Stimulated activated naive CD8-positive, alpha-beta T cell treated with anti-CD3 and anti-CD28 coated beads, Interleukin-15, amount 100 ng/mL, for 72 hours (primary cell): ENCODE results near the gene SYT9.
"Not testable (repeated sequence)": the region's sequence is repeated elsewhere in the genome, so short reads cannot be mapped to it uniquely, and the experiment has no call there.

Source experiments
- ATAC-seq: fragments of 150-1000 bp; cut with Tn5 transposase; 2 replicates; pipeline ENCODE4 v1.10.0; 2021; ENCODE audit warnings: mild to moderate bottlenecking, moderate library complexity
- DNase-seq, 2 donors: peaks; one replicate each; pipeline ENCODE4 v3.0.0; 2021 to 2022
- H3K27ac Mint-ChIP-seq, 2 donors: one replicate each; pipeline ENCODE4 v1.8.0; 2022; ENCODE audit warnings: mild to moderate bottlenecking in 2 of 2, mixed read lengths in 2 of 2, moderate library complexity in 2 of 2
- H3K27me3 Mint-ChIP-seq: one replicate; pipeline ENCODE4 v1.8.0; 2022; ENCODE audit warnings: mixed read lengths
- H3K4me1 Mint-ChIP-seq: one replicate; pipeline ENCODE4 v1.8.0; 2022; ENCODE audit warnings: mild to moderate bottlenecking, mixed read lengths
- H3K4me3 Mint-ChIP-seq, 2 donors: one replicate each; pipeline ENCODE4 v1.8.0; 2022; ENCODE audit warnings: mild to moderate bottlenecking in 2 of 2, mixed read lengths in 2 of 2, moderate library complexity in 1 of 2
- H3K9me3 Mint-ChIP-seq, 2 donors: one replicate each; pipeline ENCODE4 v1.8.0; 2022; ENCODE audit warnings: mixed read lengths in 2 of 2

The SYT9 gene

DNA sequence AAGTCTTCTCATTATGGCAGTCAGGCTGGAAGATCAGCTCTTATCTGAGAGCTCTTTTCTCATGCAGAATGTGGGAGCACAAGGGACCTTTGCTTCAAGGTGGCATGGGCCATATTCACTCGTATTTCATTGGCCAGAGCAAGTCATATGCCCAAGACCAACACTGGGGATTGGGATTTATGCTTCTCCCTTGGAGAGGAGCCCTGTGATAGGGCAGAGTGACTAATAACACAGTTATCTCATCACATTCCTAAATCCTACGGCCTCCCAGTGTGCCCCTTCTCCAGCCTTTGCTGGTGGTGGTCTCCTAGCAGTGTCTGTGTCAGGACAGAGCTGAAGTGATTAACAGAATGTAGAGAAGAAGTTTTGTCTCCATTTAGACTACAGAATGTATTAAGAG, 48.6 kb downstream of the SYT9 start:
- Mint-ChIP-seq H3K27ac (no peak overlapping the region), H3K9me3 (no peaks in the 10 kb centered on the region), H3K4me1 (no peaks in the 10 kb centered on the region), H3K4me3 (no peak overlapping the region), H3K27me3 (no peaks in the 10 kb centered on the region)
- DNase-seq (no peak), ATAC-seq (no peak)

DNA sequence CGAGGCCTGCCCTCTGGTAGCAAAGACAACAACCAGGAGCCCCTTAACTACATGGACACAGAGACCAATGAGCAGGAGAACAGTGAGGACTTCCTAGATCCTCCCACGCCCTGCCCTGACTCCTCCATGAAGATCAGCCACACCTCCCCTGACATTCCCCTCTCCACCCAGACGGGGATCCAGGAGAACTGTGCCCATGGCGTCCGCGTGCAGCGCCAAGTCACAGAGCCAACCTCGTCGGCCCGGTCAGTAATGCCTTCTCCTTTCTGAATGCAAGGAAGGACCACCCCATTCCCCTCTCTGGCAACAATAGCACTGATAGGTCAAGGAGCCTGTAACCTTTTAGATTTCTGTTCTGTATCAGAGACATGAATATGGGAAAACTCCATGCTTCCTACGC, 51.4 kb downstream of the SYT9 start:
- DNase-seq (no peak), ATAC-seq (no peak)
- Mint-ChIP-seq H3K4me3 (no peak overlapping the region), H3K9me3 (no peaks in the 10 kb centered on the region), H3K27me3 (peaks cover 9% of the 10 kb centered on the region), H3K4me1 (no peaks in the 10 kb centered on the region), H3K27ac (no peak overlapping the region)

DNA sequence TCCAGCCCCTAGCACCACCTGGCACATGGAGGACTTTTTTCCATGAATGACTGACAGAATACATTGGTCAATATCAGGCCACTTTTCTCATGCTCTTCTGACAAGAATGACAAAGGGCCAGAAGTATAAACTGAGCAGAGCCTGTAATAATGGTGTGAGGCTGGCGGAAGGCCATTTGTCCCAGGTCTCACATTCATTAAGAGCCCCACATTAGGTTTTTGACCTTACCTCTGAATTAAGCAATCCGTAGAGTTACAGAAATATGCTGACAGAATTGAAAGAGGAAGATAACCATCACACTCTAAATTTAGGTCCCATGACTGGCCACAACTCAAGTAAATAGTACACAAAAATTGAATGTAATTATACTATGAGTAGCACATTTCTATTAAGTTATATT, 55.2 kb downstream of the SYT9 start:
- Mint-ChIP-seq H3K27ac (no peak overlapping the region), H3K9me3 (no peaks in the 10 kb centered on the region), H3K27me3 (peaks cover 9% of the 10 kb centered on the region), H3K4me3 (no peak overlapping the region), H3K4me1 (no peaks in the 10 kb centered on the region)
- ATAC-seq = no peak
- DNase-seq = no peak

DNA sequence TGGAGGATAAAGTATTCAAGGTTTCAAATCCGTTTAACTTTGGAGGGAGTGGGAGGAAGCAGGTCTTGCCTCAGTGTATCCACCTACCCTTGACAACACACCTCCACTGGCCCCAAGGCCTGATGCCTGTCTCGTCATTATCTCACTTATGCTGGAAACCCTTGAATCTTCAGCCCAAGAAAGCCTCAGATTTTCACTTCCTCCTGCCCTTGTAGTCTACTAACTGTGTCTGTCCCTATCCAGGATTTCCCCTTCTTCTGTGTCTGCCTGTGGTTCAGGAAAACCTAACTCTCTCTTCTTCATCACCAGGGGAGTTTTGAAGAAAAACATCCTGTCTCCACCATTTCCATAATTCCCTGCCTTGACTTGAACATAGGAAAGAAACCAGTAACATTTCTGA, 56.1 kb downstream of the SYT9 start:
- DNase-seq (no peak), ATAC-seq (no peak)
- H3K27ac Mint-ChIP-seq = no peak overlapping the region
- no peaks in the 10 kb centered on the region for H3K4me1 Mint-ChIP-seq
- H3K27me3 Mint-ChIP-seq = peaks cover 9% of the 10 kb centered on the region
- no peak overlapping the region for H3K4me3 Mint-ChIP-seq
- H3K9me3 Mint-ChIP-seq = no peaks in the 10 kb centered on the region

DNA sequence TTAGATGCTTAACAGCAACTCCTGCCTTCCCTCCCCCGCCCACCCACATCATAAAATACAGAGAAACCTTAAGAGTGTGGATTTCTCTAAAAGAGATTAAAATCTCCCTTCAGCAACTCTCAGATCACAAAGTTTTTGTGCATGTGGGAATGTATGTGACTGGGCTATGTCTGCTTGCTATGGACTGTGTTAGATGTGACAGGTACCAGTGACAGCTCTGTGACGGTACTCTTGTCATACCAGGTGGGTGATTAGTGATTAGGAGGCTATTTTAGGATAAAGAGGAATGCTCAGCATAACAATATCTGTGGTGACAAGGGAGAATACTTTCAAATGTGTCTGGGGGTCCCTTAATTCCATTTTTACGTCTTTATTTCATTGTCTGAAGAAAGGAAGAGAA, 60.2 kb downstream of the SYT9 start:
- Mint-ChIP-seq H3K9me3 (no peaks in the 10 kb centered on the region), H3K4me1 (no peaks in the 10 kb centered on the region), H3K27ac (no peak overlapping the region), H3K4me3 (no peak overlapping the region), H3K27me3 (peaks cover 9% of the 10 kb centered on the region)
- ATAC-seq = no peak
- no peak for DNase-seq

DNA sequence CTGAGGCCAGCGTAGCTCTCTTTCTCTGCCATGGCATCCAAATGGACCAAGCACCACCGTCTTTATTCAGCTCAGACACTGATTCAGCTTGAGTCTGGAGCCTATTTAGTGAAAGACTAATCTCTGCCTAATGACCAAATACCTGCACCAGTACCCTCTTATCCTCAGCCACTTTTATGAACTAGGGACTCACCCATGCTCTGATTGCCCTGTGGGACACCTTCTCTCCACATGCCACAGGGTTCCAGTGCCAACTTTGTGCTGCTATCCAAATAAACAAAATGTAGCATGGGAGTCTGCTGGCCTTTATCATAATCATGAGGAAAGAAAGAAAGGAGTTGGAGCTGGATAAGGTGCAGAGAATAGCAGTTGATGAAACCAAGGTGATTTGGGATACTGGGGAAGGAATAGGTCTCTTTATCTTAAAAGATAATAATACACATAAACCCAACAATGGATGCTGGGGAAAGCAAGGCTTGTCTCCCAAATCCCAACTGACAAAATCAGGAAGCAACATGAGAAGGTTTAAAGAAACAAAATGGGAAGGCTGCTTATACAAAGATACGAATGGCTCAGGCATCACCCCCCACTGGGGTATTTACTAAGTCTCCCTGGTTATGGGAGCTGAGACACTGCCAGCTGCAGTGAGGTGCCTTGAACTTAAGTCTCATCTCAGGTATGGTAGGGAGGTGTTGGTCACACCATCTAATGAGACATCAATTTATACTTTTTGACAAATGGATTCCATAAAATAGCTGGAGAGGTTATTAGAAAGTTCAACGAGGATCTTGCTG, 63.3 kb downstream of the SYT9 start:
- ATAC-seq = no peak
- H3K9me3 Mint-ChIP-seq = no peaks in the 10 kb centered on the region

DNA sequence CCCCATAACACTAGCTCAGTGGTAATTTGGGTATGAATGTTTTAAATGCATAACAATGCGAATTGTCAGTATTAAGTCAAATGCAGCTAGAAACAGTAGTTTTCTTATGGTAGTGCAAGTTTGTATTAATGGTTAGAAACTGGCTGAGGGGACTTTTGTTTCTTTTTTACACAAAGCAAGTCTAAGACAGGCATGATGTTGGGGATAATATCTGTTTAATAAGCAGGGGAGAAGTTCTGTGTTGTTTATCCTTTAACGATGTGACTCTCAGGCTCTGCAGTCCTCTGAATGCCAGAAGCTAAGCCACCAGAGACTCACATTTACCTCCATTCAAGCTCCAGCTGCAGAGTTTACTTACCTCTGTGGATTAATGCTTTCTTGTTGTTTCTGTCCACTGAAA, 67.8 kb downstream of the SYT9 start:
- H3K4me1 Mint-ChIP-seq = no peaks in the 10 kb centered on the region
- H3K4me3 Mint-ChIP-seq = no peak overlapping the region
- no peaks in the 10 kb centered on the region for H3K9me3 Mint-ChIP-seq
- DNase-seq = no peak
- no peak for ATAC-seq
- no peak overlapping the region for H3K27ac Mint-ChIP-seq
- peaks cover 16% of the 10 kb centered on the region for H3K27me3 Mint-ChIP-seq

More for the DNA sequence above, 63.3 kb downstream of the SYT9 start:
- no peak for DNase-seq
- peaks cover 16% of the 10 kb centered on the region for H3K27me3 Mint-ChIP-seq
- no peaks in the 10 kb centered on the region for H3K4me1 Mint-ChIP-seq
- no peak overlapping the region for H3K27ac Mint-ChIP-seq
- no peak overlapping the region for H3K4me3 Mint-ChIP-seq

DNA sequence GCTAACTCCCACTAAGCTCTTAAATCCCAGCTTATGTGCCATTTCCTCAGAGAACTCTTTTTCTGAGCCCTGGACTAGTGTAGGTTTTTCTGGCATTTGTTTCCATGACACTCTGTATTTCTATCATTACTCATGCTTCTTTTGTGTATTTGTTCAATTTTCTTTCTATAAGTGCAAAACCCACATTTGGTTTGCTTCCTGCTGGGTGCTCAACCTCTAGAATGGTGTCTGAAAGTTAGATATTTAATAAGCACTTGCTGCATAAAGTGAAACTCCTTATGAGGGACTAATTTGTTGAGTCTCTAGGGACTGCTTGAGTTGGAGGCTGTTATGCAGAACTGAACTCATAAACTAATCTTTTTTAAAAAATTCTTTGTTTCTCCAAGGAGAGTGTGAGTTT, 68.6 kb downstream of the SYT9 start:
- no peaks in the 10 kb centered on the region for H3K9me3 Mint-ChIP-seq
- DNase-seq (no peak), ATAC-seq (no peak)
- peaks cover 11% of the 10 kb centered on the region for H3K27me3 Mint-ChIP-seq
- no peak overlapping the region for H3K27ac Mint-ChIP-seq
- H3K4me1 Mint-ChIP-seq = no peaks in the 10 kb centered on the region
- H3K4me3 Mint-ChIP-seq = no peak overlapping the region

DNA sequence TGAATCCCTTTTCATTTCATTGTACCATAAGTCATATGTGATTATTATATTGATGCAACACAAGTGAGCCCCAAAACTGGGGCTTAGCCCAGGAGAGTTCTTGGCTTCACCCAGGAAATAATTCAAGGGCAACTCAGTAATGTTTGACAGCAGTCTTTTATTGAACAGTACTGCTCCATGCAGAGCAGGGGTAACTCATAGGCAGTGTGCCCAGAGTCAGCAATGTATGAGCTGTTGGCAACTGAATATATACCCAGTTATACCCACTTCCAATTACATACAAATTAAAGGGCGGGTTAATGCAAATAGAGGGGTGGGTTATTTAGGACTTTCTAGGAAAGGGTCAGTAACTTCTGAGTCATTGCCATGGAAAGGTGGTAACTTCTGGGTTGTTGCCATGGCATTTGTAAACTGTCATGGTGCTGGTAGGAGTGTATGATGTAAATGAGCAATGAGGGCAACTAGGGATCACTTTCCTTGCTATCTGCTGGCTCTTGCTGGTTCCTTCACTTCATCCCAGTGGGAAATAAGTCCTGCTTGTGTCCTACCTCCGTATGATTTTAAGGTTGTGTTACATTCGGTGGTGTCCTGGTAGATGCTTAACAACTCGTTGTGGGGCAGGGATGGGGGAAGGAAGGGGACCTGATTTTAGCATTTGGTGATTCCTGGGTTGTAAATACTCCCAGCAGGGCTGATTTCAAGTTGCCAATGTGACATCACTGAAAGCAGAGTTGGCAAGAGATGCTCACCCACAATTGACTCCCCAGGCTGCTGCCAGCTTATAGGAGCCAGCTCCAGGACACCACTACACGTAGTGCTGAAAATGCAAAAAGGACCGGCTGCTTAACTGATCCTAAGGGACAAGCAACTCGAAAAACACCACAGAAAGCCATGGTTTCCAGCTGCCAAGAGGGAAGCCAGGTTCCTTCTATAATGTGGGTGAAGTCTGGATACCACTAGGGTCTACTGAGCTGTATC, 70.1 kb downstream of the SYT9 start:
- H3K4me3 Mint-ChIP-seq = no peak overlapping the region
- DNase-seq (no peak), ATAC-seq (no peak)
- H3K27me3 Mint-ChIP-seq = peaks cover 8% of the 10 kb centered on the region
- H3K9me3 Mint-ChIP-seq = no peaks in the 10 kb centered on the region
- no peak overlapping the region for H3K27ac Mint-ChIP-seq
- no peaks in the 10 kb centered on the region for H3K4me1 Mint-ChIP-seq

DNA sequence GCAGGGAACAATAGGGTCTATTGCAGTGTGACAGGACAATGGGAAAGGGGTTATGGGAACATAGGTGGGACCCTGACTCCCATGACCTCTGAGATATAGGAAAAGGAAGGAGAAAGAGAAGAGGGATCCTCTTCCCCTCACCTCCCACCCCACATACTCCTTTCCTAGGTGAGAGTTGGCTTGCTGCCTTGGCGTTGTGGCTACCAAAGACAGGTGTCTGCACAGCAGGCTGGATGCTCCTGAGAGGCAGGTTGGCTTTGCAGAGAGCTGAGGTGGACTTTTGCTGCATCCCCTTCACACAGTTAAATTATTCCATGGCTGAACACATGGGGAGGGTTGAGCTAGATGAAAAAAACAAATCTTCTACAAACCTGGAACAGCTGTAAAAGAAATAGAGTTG, 80.7 kb downstream of the SYT9 start:
- Mint-ChIP-seq H3K4me3 (no peak overlapping the region), H3K9me3 (no peaks in the 10 kb centered on the region), H3K4me1 (no peaks in the 10 kb centered on the region), H3K27ac (no peak overlapping the region), H3K27me3 (peaks cover 12% of the 10 kb centered on the region)
- no peak for ATAC-seq
- no peak for DNase-seq

DNA sequence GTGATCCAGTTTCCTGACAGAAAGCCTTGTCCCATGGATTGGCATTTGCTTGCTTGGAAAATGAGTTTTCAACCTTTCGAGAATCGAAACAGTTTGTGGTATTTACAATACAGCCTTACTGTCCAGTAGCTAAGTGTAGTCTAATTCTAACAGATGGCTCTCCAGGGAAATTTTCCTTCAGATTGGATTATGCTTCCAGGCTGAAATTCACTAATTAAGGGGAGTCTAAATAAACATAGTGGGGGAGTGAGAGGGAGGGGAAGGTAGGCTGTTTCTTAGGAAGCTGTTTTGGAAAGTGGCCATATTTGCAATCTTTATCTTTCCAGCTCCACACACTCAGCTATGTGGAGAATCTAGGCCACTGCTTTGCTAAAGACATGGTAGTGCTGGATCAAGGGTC, 81.3 kb downstream of the SYT9 start:
- Mint-ChIP-seq H3K27ac (no peak overlapping the region), H3K4me3 (no peak overlapping the region), H3K27me3 (peaks cover 13% of the 10 kb centered on the region), H3K9me3 (no peaks in the 10 kb centered on the region), H3K4me1 (no peaks in the 10 kb centered on the region)
- DNase-seq (no peak), ATAC-seq (no peak)

DNA sequence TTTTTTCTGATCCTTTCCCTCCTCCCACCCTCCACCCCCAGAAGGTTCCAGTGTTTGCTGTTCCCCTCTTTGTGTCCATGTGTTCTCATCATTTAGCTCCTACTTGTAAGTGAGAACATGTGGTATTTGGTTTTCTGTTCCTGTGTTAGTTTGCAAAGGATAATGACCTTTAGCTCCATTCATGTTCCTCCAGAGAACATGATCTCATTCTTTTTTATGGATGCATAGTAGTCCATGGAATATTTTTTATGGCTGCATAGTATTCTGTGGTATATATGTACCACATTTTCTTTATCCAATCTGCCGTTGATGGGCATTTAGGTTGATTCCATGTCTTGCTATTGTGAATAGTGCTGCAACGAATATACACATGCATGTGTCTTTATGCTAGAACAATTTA, 83.7 kb downstream of the SYT9 start:
- H3K9me3 Mint-ChIP-seq = peaks cover 0 to 12% of the 10 kb centered on the region in 2 donors
- not testable (repeated sequence) for ATAC-seq, H3K4me1 Mint-ChIP-seq, DNase-seq, H3K27ac Mint-ChIP-seq, H3K4me3 Mint-ChIP-seq
- peaks cover 24% of the 10 kb centered on the region for H3K27me3 Mint-ChIP-seq

DNA sequence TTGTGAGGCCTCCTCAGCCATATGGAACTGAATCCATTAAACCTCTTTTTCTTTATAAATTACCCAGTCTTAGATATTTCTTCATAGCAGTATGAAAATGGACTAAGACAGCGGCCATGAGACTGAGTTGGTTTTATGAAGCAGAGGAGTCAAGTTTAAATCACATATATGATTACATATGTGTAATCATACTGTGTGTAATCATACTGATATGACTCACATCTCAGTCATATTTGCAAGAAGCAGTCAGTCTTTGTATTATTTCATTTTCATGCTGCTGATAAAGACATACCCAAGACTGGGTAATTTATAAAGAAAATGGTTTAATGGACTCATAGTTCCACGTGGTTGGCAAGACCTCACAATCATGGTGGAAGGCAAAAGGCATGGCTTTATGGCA, 89.8 kb downstream of the SYT9 start:
- H3K27me3 Mint-ChIP-seq = peaks cover 30% of the 10 kb centered on the region
- H3K27ac Mint-ChIP-seq = no peak overlapping the region
- H3K4me1 Mint-ChIP-seq = no peaks in the 10 kb centered on the region
- DNase-seq (no peak), ATAC-seq (no peak)
- H3K9me3 Mint-ChIP-seq = peaks cover 0 to 12% of the 10 kb centered on the region in 2 donors
- H3K4me3 Mint-ChIP-seq = no peak overlapping the region

DNA sequence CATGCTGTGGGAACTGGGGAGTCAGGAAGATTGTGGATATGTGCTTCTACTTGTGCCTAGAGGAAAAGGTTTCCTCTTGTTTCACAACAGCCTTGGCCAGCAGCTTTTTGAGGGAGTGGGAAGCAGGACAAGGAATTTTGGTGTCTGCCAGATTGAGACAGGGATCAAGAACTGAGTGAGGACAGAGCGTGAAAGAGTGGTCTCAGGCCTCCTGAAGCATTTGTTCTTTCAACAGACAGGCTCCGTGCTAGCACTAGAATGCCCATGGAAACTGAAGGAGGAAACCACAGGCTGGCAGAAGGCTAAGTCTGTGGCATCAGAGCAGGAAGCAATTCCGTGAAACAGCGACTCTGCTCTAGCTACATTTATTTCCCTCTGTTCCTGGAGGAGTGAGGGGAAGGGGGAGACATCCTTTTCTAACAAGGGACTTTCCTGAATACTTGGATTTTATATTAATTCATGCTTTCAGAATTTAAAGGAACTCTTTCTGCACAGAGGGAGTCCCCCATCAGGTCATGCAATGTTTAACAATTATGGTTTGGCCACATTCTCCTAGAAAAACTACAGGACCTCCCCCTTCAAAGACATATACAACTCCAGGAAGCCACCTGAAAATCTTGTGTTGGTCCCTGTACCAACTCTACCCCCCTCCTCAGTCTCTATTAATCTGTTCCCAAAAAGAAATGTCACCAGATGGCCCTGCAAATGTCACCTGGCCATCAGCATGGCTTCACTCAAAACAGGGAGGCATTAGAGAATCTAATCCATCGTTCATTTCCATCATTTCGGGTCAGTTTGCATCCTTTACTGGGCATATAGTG, 96.1 kb downstream of the SYT9 start:
- ATAC-seq = no peak
- H3K27me3 Mint-ChIP-seq = peaks cover 14% of the 10 kb centered on the region
- H3K4me1 Mint-ChIP-seq = no peaks in the 10 kb centered on the region
- H3K9me3 Mint-ChIP-seq = no peaks in the 10 kb centered on the region
- no peak for DNase-seq
- no peak overlapping the region for H3K27ac Mint-ChIP-seq
- no peak overlapping the region for H3K4me3 Mint-ChIP-seq

DNA sequence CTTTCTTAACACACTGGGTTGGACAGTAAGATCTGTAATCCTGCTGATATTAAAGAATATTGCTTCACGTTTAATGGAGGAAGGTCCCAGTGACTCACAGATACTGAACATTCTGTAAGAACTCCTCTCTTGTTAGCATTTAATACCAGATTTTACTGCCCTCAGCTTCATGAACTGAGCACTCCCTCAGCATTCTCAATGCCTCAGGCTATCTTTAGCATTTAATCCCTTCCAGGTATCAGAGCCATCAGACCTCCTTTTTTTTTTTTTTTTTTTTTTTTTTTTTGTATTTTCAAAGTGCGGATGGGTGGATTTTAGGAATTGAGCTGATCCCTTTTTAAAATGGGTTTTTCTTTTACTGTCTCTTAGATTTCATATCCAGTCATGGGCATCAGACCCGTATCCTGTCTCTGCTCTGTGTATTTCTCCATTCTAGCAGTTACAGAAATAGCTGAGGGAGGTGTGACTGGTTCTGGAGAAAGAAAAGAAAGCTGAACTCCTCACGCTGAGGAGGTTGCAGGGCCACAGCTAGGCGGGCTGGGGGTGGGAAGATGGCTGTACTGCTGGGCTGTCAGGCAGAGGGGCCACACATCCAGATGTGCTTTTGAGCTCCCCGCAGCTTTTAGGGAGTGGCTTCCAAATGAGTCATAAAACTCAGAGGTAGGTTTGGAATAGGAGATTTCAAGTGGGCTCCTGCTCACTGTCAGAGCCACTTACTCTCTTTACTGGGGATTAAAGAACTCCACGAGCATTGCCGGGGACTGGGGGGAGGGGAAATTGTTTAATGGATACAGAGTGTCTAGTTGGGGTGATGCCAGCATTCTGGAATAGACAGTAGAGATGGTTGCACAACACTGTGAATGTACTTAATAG, 97.0 kb downstream of the SYT9 start:
- Mint-ChIP-seq H3K27ac (no peak overlapping the region), H3K27me3 (peaks cover 14% of the 10 kb centered on the region), H3K4me3 (no peak overlapping the region), H3K9me3 (no peaks in the 10 kb centered on the region), H3K4me1 (no peaks in the 10 kb centered on the region)
- no peak for DNase-seq
- no peak for ATAC-seq
